ENCODE measurements around the gene GRAMD2B.
"Not testable (repeated sequence)": the region's sequence is repeated elsewhere in the genome, so short reads cannot be mapped to it uniquely, and the experiment has no call there.

GRAMD2B gene

GRCh38 chr5:126416266-126416925 lies 6.8 kb upstream of the GRAMD2B start:
- DNase-seq (ENCODE audit: low spot score in 2 of 2): no peak
- ATAC-seq (replicated peaks; ENCODE audit: extremely low read depth, poor library complexity, severe bottlenecking): no peak
- Mint-ChIP-seq H3K4me1 (no peaks in the 10 kb centered on the region), H3K4me3 (no peak overlapping the region), H3K9me3 (no peaks in the 10 kb centered on the region), H3K36me3 (ENCODE audit: insufficient read depth) (peaks cover 1% of the 10 kb centered on the region), H3K27ac (ENCODE audit: low read depth) (no peak overlapping the region), H3K27me3 (peaks cover 41% of the 10 kb centered on the region)

GRCh38 chr5:126417178-126417577 lies 6.0 kb upstream of the GRAMD2B start:
- H3K9me3 Mint-ChIP-seq: no peaks in the 10 kb centered on the region
- DNase-seq (ENCODE audit: low spot score in 2 of 2) (no peak), ATAC-seq (replicated peaks; ENCODE audit: extremely low read depth, poor library complexity, severe bottlenecking) (no peak)
- H3K36me3 Mint-ChIP-seq (ENCODE audit: insufficient read depth): peaks cover 1% of the 10 kb centered on the region
- no peaks in the 10 kb centered on the region for H3K4me1 Mint-ChIP-seq
- peaks cover 33% of the 10 kb centered on the region for H3K27me3 Mint-ChIP-seq
- H3K27ac Mint-ChIP-seq (ENCODE audit: low read depth): no peak overlapping the region
- no peak overlapping the region for H3K4me3 Mint-ChIP-seq

GRCh38 chr5:126419102-126419501 lies 4.1 kb upstream of the GRAMD2B start:
- ATAC-seq (replicated peaks; ENCODE audit: extremely low read depth, poor library complexity, severe bottlenecking) (no peak), DNase-seq (ENCODE audit: low spot score in 2 of 2) (no peak)
- Mint-ChIP-seq H3K36me3 (ENCODE audit: insufficient read depth) (peaks cover 6% of the 10 kb centered on the region), H3K27me3 (peaks cover 14% of the 10 kb centered on the region), H3K27ac (ENCODE audit: low read depth) (no peak overlapping the region), H3K4me3 (no peak overlapping the region), H3K9me3 (no peaks in the 10 kb centered on the region), H3K4me1 (peaks cover 8% of the 10 kb centered on the region)

- H3K4me3 Mint-ChIP-seq: no peak overlapping the region
- peaks cover 44% of the 10 kb centered on the region for H3K4me1 Mint-ChIP-seq
- ATAC-seq (replicated peaks; ENCODE audit: extremely low read depth, poor library complexity, severe bottlenecking): no peak
Measured at GRCh38 chr5:126428421-126428820, 5.2 kb downstream of the GRAMD2B start.

GRCh38 chr5:126430631-126431030 lies 7.4 kb downstream of the GRAMD2B start:
- H3K27ac Mint-ChIP-seq (ENCODE audit: low read depth): no peak overlapping the region
- no peak overlapping the region for H3K4me3 Mint-ChIP-seq
- no peaks in the 10 kb centered on the region for H3K27me3 Mint-ChIP-seq
- no peaks in the 10 kb centered on the region for H3K9me3 Mint-ChIP-seq
- peaks cover 5% of the 10 kb centered on the region for H3K36me3 Mint-ChIP-seq (ENCODE audit: insufficient read depth)
- H3K4me1 Mint-ChIP-seq: peaks cover 29% of the 10 kb centered on the region
- no peak for DNase-seq (ENCODE audit: low spot score in 2 of 2)
- ATAC-seq (replicated peaks; ENCODE audit: extremely low read depth, poor library complexity, severe bottlenecking): no peak

More at GRCh38 chr5:126428421-126428820, 5.2 kb downstream of the GRAMD2B start:
- DNase-seq (ENCODE audit: low spot score in 2 of 2): no peak
- Mint-ChIP-seq H3K9me3 (no peaks in the 10 kb centered on the region), H3K27ac (ENCODE audit: low read depth) (no peak overlapping the region), H3K36me3 (ENCODE audit: insufficient read depth) (peaks cover 5% of the 10 kb centered on the region), H3K27me3 (no peaks in the 10 kb centered on the region)

GRCh38 chr5:126433701-126434100 lies 10.5 kb downstream of the GRAMD2B start:
- Mint-ChIP-seq H3K27ac (ENCODE audit: low read depth) (no peak overlapping the region), H3K9me3 (no peaks in the 10 kb centered on the region), H3K36me3 (ENCODE audit: insufficient read depth) (peaks cover 6% of the 10 kb centered on the region), H3K4me3 (no peak overlapping the region), H3K27me3 (no peaks in the 10 kb centered on the region), H3K4me1 (peaks cover 43% of the 10 kb centered on the region)
- ATAC-seq (replicated peaks; ENCODE audit: extremely low read depth, poor library complexity, severe bottlenecking) (no peak), DNase-seq (ENCODE audit: low spot score in 2 of 2) (no peak)

GRCh38 chr5:126435261-126435660 lies 12.1 kb downstream of the GRAMD2B start:
- peaks cover 3% of the 10 kb centered on the region for H3K36me3 Mint-ChIP-seq (ENCODE audit: insufficient read depth)
- peaks cover 42% of the 10 kb centered on the region for H3K4me1 Mint-ChIP-seq
- DNase-seq (ENCODE audit: low spot score in 2 of 2) (no peak), ATAC-seq (replicated peaks; ENCODE audit: extremely low read depth, poor library complexity, severe bottlenecking) (no peak)
- no peak overlapping the region for H3K4me3 Mint-ChIP-seq
- H3K9me3 Mint-ChIP-seq: no peaks in the 10 kb centered on the region
- no peaks in the 10 kb centered on the region for H3K27me3 Mint-ChIP-seq
- no peak overlapping the region for H3K27ac Mint-ChIP-seq (ENCODE audit: low read depth)

GRCh38 chr5:126435714-126436113 lies 12.5 kb downstream of the GRAMD2B start:
- Mint-ChIP-seq H3K27me3 (no peaks in the 10 kb centered on the region), H3K36me3 (ENCODE audit: insufficient read depth) (peaks cover 3% of the 10 kb centered on the region), H3K4me3 (no peak overlapping the region), H3K9me3 (no peaks in the 10 kb centered on the region), H3K4me1 (peaks cover 38% of the 10 kb centered on the region), H3K27ac (ENCODE audit: low read depth) (no peak overlapping the region)
- DNase-seq (ENCODE audit: low spot score in 2 of 2): no peak
- ATAC-seq (replicated peaks; ENCODE audit: extremely low read depth, poor library complexity, severe bottlenecking): no peak

GRCh38 chr5:126437721-126438120 lies 14.5 kb downstream of the GRAMD2B start:
- ATAC-seq (replicated peaks; ENCODE audit: extremely low read depth, poor library complexity, severe bottlenecking) (no peak), DNase-seq (ENCODE audit: low spot score in 2 of 2) (no peak)
- Mint-ChIP-seq H3K27me3 (no peaks in the 10 kb centered on the region), H3K9me3 (no peaks in the 10 kb centered on the region), H3K27ac (ENCODE audit: low read depth) (peak overlapping the region; percentile 85), H3K36me3 (ENCODE audit: insufficient read depth) (peaks cover 3% of the 10 kb centered on the region), H3K4me1 (peaks cover 30% of the 10 kb centered on the region), H3K4me3 (peak overlapping the region; percentile 8)

- Mint-ChIP-seq H3K27ac (ENCODE audit: low read depth) (peak overlapping the region; percentile 85), H3K9me3 (no peaks in the 10 kb centered on the region), H3K36me3 (ENCODE audit: insufficient read depth) (peaks cover 3% of the 10 kb centered on the region), H3K27me3 (no peaks in the 10 kb centered on the region), H3K4me3 (peak overlapping the region; percentile 8), H3K4me1 (peaks cover 28% of the 10 kb centered on the region)
- ATAC-seq (replicated peaks; ENCODE audit: extremely low read depth, poor library complexity, severe bottlenecking) (peak; percentile 86), DNase-seq (ENCODE audit: low spot score in 2 of 2) (no peak)
Measured at GRCh38 chr5:126438267-126438666, 15.1 kb downstream of the GRAMD2B start.

- H3K4me1 Mint-ChIP-seq: peaks cover 33% of the 10 kb centered on the region
- DNase-seq (ENCODE audit: low spot score in 2 of 2) (no peak), ATAC-seq (replicated peaks; ENCODE audit: extremely low read depth, poor library complexity, severe bottlenecking) (no peak)
- no peaks in the 10 kb centered on the region for H3K27me3 Mint-ChIP-seq
- peaks cover 3% of the 10 kb centered on the region for H3K36me3 Mint-ChIP-seq (ENCODE audit: insufficient read depth)
- no peaks in the 10 kb centered on the region for H3K9me3 Mint-ChIP-seq
- peak overlapping the region; percentile 85 for H3K27ac Mint-ChIP-seq (ENCODE audit: low read depth)
- H3K4me3 Mint-ChIP-seq: no peak overlapping the region
Measured at GRCh38 chr5:126438868-126439267, 15.7 kb downstream of the GRAMD2B start.

GRCh38 chr5:126439724-126440123 lies 16.5 kb downstream of the GRAMD2B start:
- H3K36me3 Mint-ChIP-seq (ENCODE audit: insufficient read depth); DNase-seq (ENCODE audit: low spot score in 2 of 2); ATAC-seq (replicated peaks; ENCODE audit: extremely low read depth, poor library complexity, severe bottlenecking); H3K4me3 Mint-ChIP-seq; H3K27ac Mint-ChIP-seq (ENCODE audit: low read depth); H3K9me3 Mint-ChIP-seq; H3K27me3 Mint-ChIP-seq: not testable (repeated sequence)
- peaks cover 34% of the 10 kb centered on the region for H3K4me1 Mint-ChIP-seq

GRCh38 chr5:126441230-126441629 lies 18.0 kb downstream of the GRAMD2B start:
- DNase-seq (ENCODE audit: low spot score in 2 of 2) (no peak), ATAC-seq (replicated peaks; ENCODE audit: extremely low read depth, poor library complexity, severe bottlenecking) (no peak)
- no peaks in the 10 kb centered on the region for H3K27me3 Mint-ChIP-seq
- no peak overlapping the region for H3K4me3 Mint-ChIP-seq
- H3K27ac Mint-ChIP-seq (ENCODE audit: low read depth): no peak overlapping the region
- peaks cover 3% of the 10 kb centered on the region for H3K36me3 Mint-ChIP-seq (ENCODE audit: insufficient read depth)
- H3K4me1 Mint-ChIP-seq: peaks cover 40% of the 10 kb centered on the region
- no peaks in the 10 kb centered on the region for H3K9me3 Mint-ChIP-seq

Measured in central memory CD8-positive, alpha-beta T cell (primary cell).